Ramos (cell line): Measurements from ENCODE around the gene NAP1L1.

Source experiments
- in situ Hi-C: fragments of 300-500 bp; cut with MboI; formaldehyde crosslinking; loops from one replicate; pipeline ENCODE4 v1.14.3; 2022; ENCODE audit warnings: low sequenced_read_pairs; ENCODE audit not compliant: unreplicated experiment

NAP1L1 gene

GRCh38 chr12:76083904-76084862 lies at the start of gene NAP1L1:
Gene NAP1L1 (minus strand): TSS chr12:76084685. CDS start chr12:76074219, 10,466 bp downstream.
- in situ Hi-C loops, result no loop called here

- in situ Hi-C loops, result no loop called here
Measured at GRCh38 chr12:76127588-76127987, 43.1 kb upstream of the NAP1L1 start.

GRCh38 chr12:76124456-76124855 lies 40.0 kb upstream of the NAP1L1 start:
- in situ Hi-C loops, result no loop called here

GRCh38 chr12:76123259-76124212 lies 39.1 kb upstream of the NAP1L1 start:
- in situ Hi-C loops, result no loop called here

GRCh38 chr12:76119887-76120286 lies 35.4 kb upstream of the NAP1L1 start:
- in situ Hi-C loops, result no loop called here

GRCh38 chr12:76117751-76118150 lies 33.3 kb upstream of the NAP1L1 start:
- in situ Hi-C loops, result no loop called here

- in situ Hi-C loops, result no loop called here
Measured at GRCh38 chr12:76117067-76117691, 32.7 kb upstream of the NAP1L1 start.

- in situ Hi-C loops, result no loop called here
Measured at GRCh38 chr12:76113800-76114757, 29.6 kb upstream of the NAP1L1 start.

GRCh38 chr12:76111209-76111749 lies 26.8 kb upstream of the NAP1L1 start:
- in situ Hi-C loops, result no loop called here

GRCh38 chr12:76109879-76110278 lies 25.4 kb upstream of the NAP1L1 start:
- in situ Hi-C loops, result no loop called here

GRCh38 chr12:76108356-76108755 lies 23.9 kb upstream of the NAP1L1 start:
- in situ Hi-C loops, result no loop called here

- in situ Hi-C loops, result no loop called here
Measured at GRCh38 chr12:76106631-76107030, 22.1 kb upstream of the NAP1L1 start.

GRCh38 chr12:76103958-76104357 lies 19.5 kb upstream of the NAP1L1 start:
- in situ Hi-C loops, result no loop called here

- in situ Hi-C loops, result no loop called here
Measured at GRCh38 chr12:76101739-76102385, 17.4 kb upstream of the NAP1L1 start.

GRCh38 chr12:76096079-76096646 lies 11.7 kb upstream of the NAP1L1 start:
- in situ Hi-C loops, result no loop called here

GRCh38 chr12:76094754-76095153 lies 10.3 kb upstream of the NAP1L1 start:
- in situ Hi-C loops, result no loop called here

GRCh38 chr12:76091246-76091754 lies 6.8 kb upstream of the NAP1L1 start:
- in situ Hi-C loops, result no loop called here

- in situ Hi-C loops, result no loop called here
Measured at GRCh38 chr12:76085520-76085868, 1.0 kb upstream of the NAP1L1 start.
